ENCODE data around the gene OSBPL6.

The OSBPL6 gene

GRCh38 chr2:178328037-178328436 is 133.7 kb downstream of the OSBPL6 start:
- Histone ChIP-seq H3K9ac (ENCODE audit: low read length) (no peak overlapping the region), H2AK5ac (ENCODE audit: low read length, severe bottlenecking) (no peak overlapping the region), H3K4me2 (ENCODE audit: low read length, poor library complexity, severe bottlenecking) (no peak overlapping the region), H3K36me3 (ENCODE audit: control insufficient read depth in 1 of 2, insufficient read depth in 2 of 2, low read depth in 1 of 2, low read length in 2 of 2) (no peaks in the 10 kb centered on the region), H2AFZ (ENCODE audit: low read depth, low read length) (no peak overlapping the region), H3K4ac (ENCODE audit: low read depth in 1 of 2, low read length in 2 of 2) (no peak overlapping the region), H2BK5ac (ENCODE audit: low read depth, low read length, poor library complexity, severe bottlenecking) (no peak overlapping the region), H3K4me3 (ENCODE audit: insufficient read depth in 1 of 2, low read depth in 1 of 2, low read length in 2 of 2) (no peak overlapping the region), H2BK12ac (ENCODE audit: low read length in 2 of 2) (no peak overlapping the region), H4K8ac (ENCODE audit: low read length) (no peak overlapping the region), H3K14ac (ENCODE audit: low read length in 2 of 2) (no peak overlapping the region), H3K27ac (ENCODE audit: low read length, poor library complexity, severe bottlenecking) (no peak overlapping the region), H2BK15ac (ENCODE audit: low read depth, poor library complexity, severe bottlenecking) (no peak overlapping the region), H3K23ac (ENCODE audit: low read length in 2 of 2) (no peak overlapping the region), H4K91ac (ENCODE audit: low read length) (no peak overlapping the region), H3K4me1 (ENCODE audit: control insufficient read depth, insufficient read depth, low read depth, low read length) (no peaks in the 10 kb centered on the region), H3K79me1 (replicated peaks; ENCODE audit: low read length, poor library complexity, severe bottlenecking) (no peaks in the 10 kb centered on the region), H3K9me3 (ENCODE audit: control insufficient read depth, low read length) (no peaks in the 10 kb centered on the region), H2BK120ac (ENCODE audit: low read depth, low read length) (no peak overlapping the region), H3K27me3 (ENCODE audit: control insufficient read depth in 1 of 2, insufficient read depth in 1 of 2, low read length in 2 of 2) (no peaks in the 10 kb centered on the region), H3K18ac (ENCODE audit: low read depth in 1 of 2, low read length in 2 of 2) (no peak overlapping the region)
- DNase-seq = peak; percentile 41
- 100% methylated on average over 1 of the region's 1 CpG for WGBS

GRCh38 chr2:178330175-178331017 is 136.1 kb downstream of the OSBPL6 start:
- H3K79me1 ChIP-seq (replicated peaks; ENCODE audit: low read length, poor library complexity, severe bottlenecking) = no peaks in the 10 kb centered on the region
- H2AK5ac ChIP-seq (ENCODE audit: low read length, severe bottlenecking) = no peak overlapping the region
- no peak overlapping the region for H3K23ac ChIP-seq (ENCODE audit: low read length in 2 of 2)
- H4K91ac ChIP-seq (ENCODE audit: low read length) = no peak overlapping the region
- no peak overlapping the region for H2AFZ ChIP-seq (ENCODE audit: low read depth, low read length)
- H2BK12ac ChIP-seq (ENCODE audit: low read length in 2 of 2) = no peak overlapping the region
- no peak overlapping the region for H2BK5ac ChIP-seq (ENCODE audit: low read depth, low read length, poor library complexity, severe bottlenecking)
- H3K4me2 ChIP-seq (ENCODE audit: low read length, poor library complexity, severe bottlenecking) = no peak overlapping the region
- no peak overlapping the region for H3K4ac ChIP-seq (ENCODE audit: low read depth in 1 of 2, low read length in 2 of 2)
- H3K27ac ChIP-seq (ENCODE audit: low read length, poor library complexity, severe bottlenecking) = no peak overlapping the region
- no peaks in the 10 kb centered on the region for H3K36me3 ChIP-seq (ENCODE audit: control insufficient read depth in 1 of 2, insufficient read depth in 2 of 2, low read depth in 1 of 2, low read length in 2 of 2)
- no peak overlapping the region for H2BK120ac ChIP-seq (ENCODE audit: low read depth, low read length)
- no peaks in the 10 kb centered on the region for H3K9me3 ChIP-seq (ENCODE audit: control insufficient read depth, low read length)
- H2BK15ac ChIP-seq (ENCODE audit: low read depth, poor library complexity, severe bottlenecking) = no peak overlapping the region
- no peak for DNase-seq
- H3K18ac ChIP-seq (ENCODE audit: low read depth in 1 of 2, low read length in 2 of 2) = no peak overlapping the region
- H3K27me3 ChIP-seq (ENCODE audit: control insufficient read depth in 1 of 2, insufficient read depth in 1 of 2, low read length in 2 of 2) = no peaks in the 10 kb centered on the region
- no peak overlapping the region for H3K9ac ChIP-seq (ENCODE audit: low read length)
- WGBS = 91% methylated on average over 8 of the region's 8 CpGs
- H4K8ac ChIP-seq (ENCODE audit: low read length) = no peak overlapping the region
- H3K4me3 ChIP-seq (ENCODE audit: insufficient read depth in 1 of 2, low read depth in 1 of 2, low read length in 2 of 2) = no peak overlapping the region
- no peak overlapping the region for H3K14ac ChIP-seq (ENCODE audit: low read length in 2 of 2)
- H3K4me1 ChIP-seq (ENCODE audit: control insufficient read depth, insufficient read depth, low read depth, low read length) = no peaks in the 10 kb centered on the region

- Histone ChIP-seq H3K4me2 (ENCODE audit: low read length, poor library complexity, severe bottlenecking) (no peak overlapping the region), H4K8ac (ENCODE audit: low read length) (peak overlapping the region; percentile 21), H3K9me3 (ENCODE audit: control insufficient read depth, low read length) (no peaks in the 10 kb centered on the region), H3K79me1 (replicated peaks; ENCODE audit: low read length, poor library complexity, severe bottlenecking) (no peaks in the 10 kb centered on the region), H4K91ac (ENCODE audit: low read length) (no peak overlapping the region), H3K14ac (ENCODE audit: low read length in 2 of 2) (peak overlapping the region in 1 of 2 experiments; percentile 22), H3K9ac (ENCODE audit: low read length) (no peak overlapping the region), H2AFZ (ENCODE audit: low read depth, low read length) (no peak overlapping the region), H3K27ac (ENCODE audit: low read length, poor library complexity, severe bottlenecking) (no peak overlapping the region), H2AK5ac (ENCODE audit: low read length, severe bottlenecking) (no peak overlapping the region), H2BK12ac (ENCODE audit: low read length in 2 of 2) (peak overlapping the region in 1 of 2 experiments; percentile 55), H3K36me3 (ENCODE audit: control insufficient read depth in 1 of 2, insufficient read depth in 2 of 2, low read depth in 1 of 2, low read length in 2 of 2) (peaks cover 0 to 6% of the 10 kb centered on the region in 2 experiments), H3K4me1 (ENCODE audit: control insufficient read depth, insufficient read depth, low read depth, low read length) (no peaks in the 10 kb centered on the region), H2BK5ac (ENCODE audit: low read depth, low read length, poor library complexity, severe bottlenecking) (no peak overlapping the region), H2BK15ac (ENCODE audit: low read depth, poor library complexity, severe bottlenecking) (no peak overlapping the region), H3K4ac (ENCODE audit: low read depth in 1 of 2, low read length in 2 of 2) (no peak overlapping the region), H2BK120ac (ENCODE audit: low read depth, low read length) (no peak overlapping the region), H3K18ac (ENCODE audit: low read depth in 1 of 2, low read length in 2 of 2) (no peak overlapping the region), H3K27me3 (ENCODE audit: control insufficient read depth in 1 of 2, insufficient read depth in 1 of 2, low read length in 2 of 2) (no peaks in the 10 kb centered on the region), H3K4me3 (ENCODE audit: insufficient read depth in 1 of 2, low read depth in 1 of 2, low read length in 2 of 2) (no peak overlapping the region), H3K23ac (ENCODE audit: low read length in 2 of 2) (no peak overlapping the region)
- DNase-seq = no peak
- WGBS = 90% methylated on average over 8 of the region's 9 CpGs
Measured at GRCh38 chr2:178331474-178332432, 137.4 kb downstream of the OSBPL6 start.

GRCh38 chr2:178333851-178334250 is 139.5 kb downstream of the OSBPL6 start:
- no peak overlapping the region for H4K8ac ChIP-seq (ENCODE audit: low read length)
- no peak overlapping the region for H3K4ac ChIP-seq (ENCODE audit: low read depth in 1 of 2, low read length in 2 of 2)
- H4K91ac ChIP-seq (ENCODE audit: low read length) = no peak overlapping the region
- no peak overlapping the region for H2BK12ac ChIP-seq (ENCODE audit: low read length in 2 of 2)
- H3K14ac ChIP-seq (ENCODE audit: low read length in 2 of 2) = no peak overlapping the region
- no peak overlapping the region for H2BK5ac ChIP-seq (ENCODE audit: low read depth, low read length, poor library complexity, severe bottlenecking)
- H2AFZ ChIP-seq (ENCODE audit: low read depth, low read length) = no peak overlapping the region
- H3K79me1 ChIP-seq (replicated peaks; ENCODE audit: low read length, poor library complexity, severe bottlenecking) = no peaks in the 10 kb centered on the region
- H3K9me3 ChIP-seq (ENCODE audit: control insufficient read depth, low read length) = no peaks in the 10 kb centered on the region
- H3K4me3 ChIP-seq (ENCODE audit: insufficient read depth in 1 of 2, low read depth in 1 of 2, low read length in 2 of 2) = no peak overlapping the region
- H3K27ac ChIP-seq (ENCODE audit: low read length, poor library complexity, severe bottlenecking) = no peak overlapping the region
- no peak overlapping the region for H3K4me2 ChIP-seq (ENCODE audit: low read length, poor library complexity, severe bottlenecking)
- peaks cover 0 to 8% of the 10 kb centered on the region in 2 experiments for H3K36me3 ChIP-seq (ENCODE audit: control insufficient read depth in 1 of 2, insufficient read depth in 2 of 2, low read depth in 1 of 2, low read length in 2 of 2)
- DNase-seq = no peak
- 93% methylated on average over 3 of the region's 3 CpGs for WGBS
- no peaks in the 10 kb centered on the region for H3K4me1 ChIP-seq (ENCODE audit: control insufficient read depth, insufficient read depth, low read depth, low read length)
- H2BK15ac ChIP-seq (ENCODE audit: low read depth, poor library complexity, severe bottlenecking) = no peak overlapping the region
- no peaks in the 10 kb centered on the region for H3K27me3 ChIP-seq (ENCODE audit: control insufficient read depth in 1 of 2, insufficient read depth in 1 of 2, low read length in 2 of 2)
- no peak overlapping the region for H3K18ac ChIP-seq (ENCODE audit: low read depth in 1 of 2, low read length in 2 of 2)
- no peak overlapping the region for H2AK5ac ChIP-seq (ENCODE audit: low read length, severe bottlenecking)
- no peak overlapping the region for H2BK120ac ChIP-seq (ENCODE audit: low read depth, low read length)
- H3K9ac ChIP-seq (ENCODE audit: low read length) = no peak overlapping the region
- no peak overlapping the region for H3K23ac ChIP-seq (ENCODE audit: low read length in 2 of 2)

All from mesenchymal stem cell (in vitro differentiated cells and primary cell).